Measurements from ENCODE around the gene WFDC10A. TPM values are rescaled to one million over a fixed set of nuclear protein-coding genes. Genes with fewer than 3 reads are reported as not detected.

The WFDC10A gene
- total and polyA plus RNA-seq, 2 donors (not counting 1 experiment from before 2014, with no cell fraction given) = not detected

- DNase-seq (ENCODE audit: low read depth in 2 of 2) = no peak
- Histone ChIP-seq H2AFZ (ENCODE audit: low read length) (no peak overlapping the region), H3K9me3 (ENCODE audit: control insufficient read depth, insufficient read depth, low read depth, low read length) (no peaks in the 10 kb centered on the region), H3K36me3 (ENCODE audit: control insufficient read depth, insufficient read depth, low read length) (no peaks in the 10 kb centered on the region), H3K27me3 (ENCODE audit: control insufficient read depth, insufficient read depth, low read length) (no peaks in the 10 kb centered on the region), H3K9ac (ENCODE audit: insufficient read depth, low read length) (no peak overlapping the region), H3K4me2 (ENCODE audit: extremely low read depth, insufficient read depth, low read length) (no peak overlapping the region), H3K4me1 (ENCODE audit: control insufficient read depth, extremely low read depth, insufficient read depth, low read length) (no peaks in the 10 kb centered on the region), H3K79me2 (ENCODE audit: control insufficient read depth, insufficient read depth, low read length) (no peaks in the 10 kb centered on the region), H3K27ac (ENCODE audit: insufficient read depth, low read length) (no peak overlapping the region), H3K4me3 (replicated peaks in 1 of 4; ENCODE audit: control extremely low read depth in 1 of 4, insufficient read depth in 1 of 4, low read depth in 3 of 4, low read length in 4 of 4) (no peak overlapping the region), H4K20me1 (ENCODE audit: control insufficient read depth, extremely low read depth, insufficient read depth, low read length) (no peaks in the 10 kb centered on the region)
- no peak for TF ChIP-seq EZH2 (IDR thresholded peaks at IDR 0.05; ENCODE audit: low read length, missing control alignments)
- no peak for TF ChIP-seq CTCF (conservative IDR thresholded peaks at IDR 0.05 in 1 of 2, IDR thresholded peaks at IDR 0.05 in 1 of 2; ENCODE audit: low read depth in 1 of 2, low read length in 2 of 2)
These were observed 7.9 kb upstream of the WFDC10A start for GRCh38 chr20:45621593-45621992.

DNA sequence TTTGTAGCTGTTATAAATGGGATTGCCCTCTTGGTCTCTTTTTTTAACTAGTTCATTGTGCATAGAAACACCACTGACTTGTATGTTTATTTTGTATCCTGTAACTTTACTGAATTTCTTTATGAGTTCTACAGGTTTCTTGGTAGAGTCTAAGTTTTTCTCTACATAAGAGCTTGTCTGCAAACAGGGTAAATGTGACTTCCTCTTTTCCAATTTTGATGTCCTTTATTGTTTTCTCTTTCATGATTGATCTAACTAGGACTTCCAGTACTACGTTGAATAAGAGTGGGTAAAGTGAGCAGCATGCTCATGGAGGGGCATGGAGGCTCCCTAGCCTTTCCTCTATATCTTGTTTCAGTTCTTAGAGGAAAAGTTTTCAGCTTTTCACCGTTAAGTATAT, 3.0 kb upstream of the WFDC10A start:
- TF ChIP-seq EZH2 (IDR thresholded peaks at IDR 0.05; ENCODE audit: low read length, missing control alignments) = no peak
- no peak for TF ChIP-seq CTCF (conservative IDR thresholded peaks at IDR 0.05 in 1 of 2, IDR thresholded peaks at IDR 0.05 in 1 of 2; ENCODE audit: low read depth in 1 of 2, low read length in 2 of 2)
- no peaks in the 10 kb centered on the region for H3K9me3 ChIP-seq (ENCODE audit: control insufficient read depth, insufficient read depth, low read depth, low read length)
- H3K9ac ChIP-seq (ENCODE audit: insufficient read depth, low read length) = no peak overlapping the region
- no peaks in the 10 kb centered on the region for H3K4me1 ChIP-seq (ENCODE audit: control insufficient read depth, extremely low read depth, insufficient read depth, low read length)
- H3K4me2 ChIP-seq (ENCODE audit: extremely low read depth, insufficient read depth, low read length) = no peak overlapping the region
- no peaks in the 10 kb centered on the region for H3K36me3 ChIP-seq (ENCODE audit: control insufficient read depth, insufficient read depth, low read length)
- H2AFZ ChIP-seq (ENCODE audit: low read length) = no peak overlapping the region
- no peak overlapping the region for H3K27ac ChIP-seq (ENCODE audit: insufficient read depth, low read length)
- no peak overlapping the region for H3K4me3 ChIP-seq (replicated peaks in 1 of 4; ENCODE audit: control extremely low read depth in 1 of 4, insufficient read depth in 1 of 4, low read depth in 3 of 4, low read length in 4 of 4)
- no peak for DNase-seq (ENCODE audit: low read depth in 2 of 2)
- no peaks in the 10 kb centered on the region for H4K20me1 ChIP-seq (ENCODE audit: control insufficient read depth, extremely low read depth, insufficient read depth, low read length)
- H3K79me2 ChIP-seq (ENCODE audit: control insufficient read depth, insufficient read depth, low read length) = no peaks in the 10 kb centered on the region
- H3K27me3 ChIP-seq (ENCODE audit: control insufficient read depth, insufficient read depth, low read length) = no peaks in the 10 kb centered on the region

DNA sequence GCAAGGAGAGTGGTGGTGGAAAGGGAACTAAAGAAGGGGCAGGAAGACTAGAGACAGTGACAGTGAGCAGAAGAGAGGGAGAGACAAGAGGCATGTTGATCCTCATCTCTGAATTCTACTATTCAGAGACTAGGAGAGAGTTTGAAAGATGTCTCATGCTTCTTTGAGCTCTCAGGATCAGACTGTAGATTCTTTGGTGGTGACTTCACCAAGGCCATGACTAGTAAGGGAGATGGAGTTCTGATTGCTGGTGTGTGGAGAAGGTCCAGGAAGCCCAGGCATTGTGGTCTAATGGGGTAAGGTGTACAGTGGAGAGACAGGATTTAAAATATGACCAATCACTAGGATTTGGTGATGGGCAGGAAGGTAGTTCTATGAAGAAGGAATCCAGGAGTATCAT, 832 bp downstream of the WFDC10A start:
- Histone ChIP-seq H3K79me2 (ENCODE audit: control insufficient read depth, insufficient read depth, low read length) (no peaks in the 10 kb centered on the region), H3K27me3 (ENCODE audit: control insufficient read depth, insufficient read depth, low read length) (no peaks in the 10 kb centered on the region), H4K20me1 (ENCODE audit: control insufficient read depth, extremely low read depth, insufficient read depth, low read length) (no peaks in the 10 kb centered on the region), H3K36me3 (ENCODE audit: control insufficient read depth, insufficient read depth, low read length) (no peaks in the 10 kb centered on the region), H3K27ac (ENCODE audit: insufficient read depth, low read length) (no peak overlapping the region), H3K4me2 (ENCODE audit: extremely low read depth, insufficient read depth, low read length) (no peak overlapping the region), H3K9me3 (ENCODE audit: control insufficient read depth, insufficient read depth, low read depth, low read length) (no peaks in the 10 kb centered on the region), H3K4me1 (ENCODE audit: control insufficient read depth, extremely low read depth, insufficient read depth, low read length) (no peaks in the 10 kb centered on the region), H2AFZ (ENCODE audit: low read length) (no peak overlapping the region), H3K9ac (ENCODE audit: insufficient read depth, low read length) (no peak overlapping the region), H3K4me3 (replicated peaks in 1 of 4; ENCODE audit: control extremely low read depth in 1 of 4, insufficient read depth in 1 of 4, low read depth in 3 of 4, low read length in 4 of 4) (no peak overlapping the region)
- no peak for TF ChIP-seq CTCF (conservative IDR thresholded peaks at IDR 0.05 in 1 of 2, IDR thresholded peaks at IDR 0.05 in 1 of 2; ENCODE audit: low read depth in 1 of 2, low read length in 2 of 2)
- TF ChIP-seq EZH2 (IDR thresholded peaks at IDR 0.05; ENCODE audit: low read length, missing control alignments) = no peak
- peak in 1 of 2 donors; percentile 3 for DNase-seq (ENCODE audit: low read depth in 2 of 2)
